HG03378 (cell line): Measurements from ENCODE around the gene IGFL1.
"Not testable (repeated sequence)": the region's sequence is repeated elsewhere in the genome, so short reads cannot be mapped to it uniquely, and the experiment has no call there.

ENCODE experiments used
- ATAC-seq: cut with Tn5 transposase; IDR thresholded peaks from one replicate; pipeline ENCODE4 v1.9.1; 2021; ENCODE audit warnings: mild to moderate bottlenecking, moderate library complexity; ENCODE audit not compliant: unreplicated experiment

IGFL1 gene

GRCh38 chr19:46221981-46222610, 7.4 kb upstream of the IGFL1 start:
- ATAC-seq, result no peak

- not testable (repeated sequence) for ATAC-seq
Measured at GRCh38 chr19:46223787-46224186, 5.8 kb upstream of the IGFL1 start.

GRCh38 chr19:46224773-46225172, 4.8 kb upstream of the IGFL1 start:
- no peak for ATAC-seq

- ATAC-seq, result no peak
Measured at GRCh38 chr19:46225558-46226004, 4.0 kb upstream of the IGFL1 start.

GRCh38 chr19:46226438-46226973, 3.0 kb upstream of the IGFL1 start:
- no peak for ATAC-seq

DNA sequence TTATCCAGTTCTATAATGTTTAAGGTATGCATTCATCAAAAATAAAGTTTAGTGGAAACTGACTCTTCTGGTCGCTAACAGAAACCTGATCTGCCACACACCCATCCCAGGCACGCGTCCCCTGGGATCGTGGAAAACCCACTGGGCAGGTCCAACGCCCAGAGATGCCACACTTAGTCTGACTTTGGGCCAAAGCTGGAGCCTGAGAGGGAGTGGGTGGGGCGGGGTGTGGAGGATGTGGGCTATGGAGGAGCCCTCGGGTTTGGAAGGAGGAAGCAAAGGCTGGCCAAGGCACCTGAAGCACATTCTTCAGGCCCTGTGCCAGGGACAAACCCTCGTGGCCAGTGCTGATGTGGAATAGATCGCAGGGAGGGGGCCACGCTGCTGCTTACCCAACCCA, 2.5 kb downstream of the IGFL1 start:
- no peak for ATAC-seq

- no peak for ATAC-seq
Measured at GRCh38 chr19:46232468-46232867, 2.9 kb downstream of the IGFL1 start.

- ATAC-seq, result no peak
Measured at GRCh38 chr19:46232938-46233621, 3.5 kb downstream of the IGFL1 start.

- ATAC-seq, result not testable (repeated sequence)
Measured at GRCh38 chr19:46233871-46234270, 4.3 kb downstream of the IGFL1 start.

DNA sequence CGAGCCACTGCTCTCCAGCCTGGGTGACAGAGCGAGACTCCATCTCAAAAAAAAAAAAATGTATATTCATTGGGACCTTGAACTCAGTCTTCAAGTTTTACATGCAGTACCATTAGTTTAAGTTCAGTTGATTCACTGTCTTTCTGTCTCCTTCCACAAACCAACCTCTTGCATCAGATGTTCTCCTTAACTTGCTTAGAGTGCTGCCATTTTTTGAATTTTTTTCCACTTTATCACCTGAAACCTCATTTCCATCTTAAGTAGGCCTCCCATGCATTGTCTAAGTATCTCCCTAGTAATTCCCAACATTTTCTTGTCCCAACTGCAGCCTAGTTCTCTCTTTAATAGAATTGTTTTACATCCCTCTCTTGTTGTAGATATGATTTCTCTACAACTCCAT, 8.6 kb downstream of the IGFL1 start:
- ATAC-seq, result not testable (repeated sequence)

GRCh38 chr19:46239193-46240024, 9.9 kb downstream of the IGFL1 start:
- ATAC-seq, result no peak

DNA sequence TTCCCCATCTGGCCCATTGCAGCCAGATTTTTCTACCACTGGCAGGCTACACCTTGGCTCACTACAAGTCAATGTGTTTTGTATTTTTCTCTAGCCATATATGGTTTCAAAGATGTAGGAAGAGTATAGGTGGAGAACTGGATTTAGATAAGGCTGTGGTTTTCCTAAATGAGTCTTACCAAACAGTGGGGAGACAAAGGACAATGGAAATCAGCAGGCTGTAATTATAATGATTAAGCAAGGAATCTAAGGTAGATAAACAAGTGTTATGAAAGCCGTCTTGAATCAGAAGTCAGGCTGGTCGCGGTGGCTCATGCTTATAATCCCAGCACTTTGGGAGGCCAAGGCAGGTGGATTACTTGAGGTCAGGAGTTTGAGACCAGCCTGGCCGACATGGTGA, 11.2 kb downstream of the IGFL1 start:
- ATAC-seq, result no peak

GRCh38 chr19:46241626-46242025, 12.1 kb downstream of the IGFL1 start:
- no peak for ATAC-seq

DNA sequence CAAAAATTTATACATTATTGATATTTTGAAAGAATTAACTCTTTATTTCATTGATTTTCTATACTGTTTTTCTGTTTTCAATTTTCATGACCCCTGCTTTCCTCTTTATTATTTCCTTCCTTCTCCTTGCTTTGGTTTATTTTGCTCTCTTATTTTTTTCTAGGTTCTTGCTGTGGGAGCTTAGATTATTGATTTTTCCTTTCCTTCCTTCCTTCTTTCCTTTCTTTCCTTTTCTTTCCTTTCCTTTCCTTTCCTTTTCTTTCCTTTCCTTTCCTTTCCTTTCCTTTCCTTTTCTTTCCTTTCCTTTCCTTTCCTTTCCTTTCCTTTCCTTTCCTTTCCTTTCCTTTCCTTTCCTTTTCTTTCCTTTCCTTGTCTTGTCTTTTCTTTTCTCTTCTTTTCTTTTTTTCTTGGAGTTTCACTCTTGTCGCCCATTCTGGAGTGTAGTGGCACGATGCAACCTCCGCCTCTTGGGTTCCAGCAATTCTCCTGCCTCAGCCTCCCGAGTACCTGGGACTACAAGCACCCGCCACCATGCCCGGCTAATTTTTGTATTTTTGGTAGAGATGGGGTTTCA, 13.6 kb downstream of the IGFL1 start:
- ATAC-seq, result not testable (repeated sequence)

DNA sequence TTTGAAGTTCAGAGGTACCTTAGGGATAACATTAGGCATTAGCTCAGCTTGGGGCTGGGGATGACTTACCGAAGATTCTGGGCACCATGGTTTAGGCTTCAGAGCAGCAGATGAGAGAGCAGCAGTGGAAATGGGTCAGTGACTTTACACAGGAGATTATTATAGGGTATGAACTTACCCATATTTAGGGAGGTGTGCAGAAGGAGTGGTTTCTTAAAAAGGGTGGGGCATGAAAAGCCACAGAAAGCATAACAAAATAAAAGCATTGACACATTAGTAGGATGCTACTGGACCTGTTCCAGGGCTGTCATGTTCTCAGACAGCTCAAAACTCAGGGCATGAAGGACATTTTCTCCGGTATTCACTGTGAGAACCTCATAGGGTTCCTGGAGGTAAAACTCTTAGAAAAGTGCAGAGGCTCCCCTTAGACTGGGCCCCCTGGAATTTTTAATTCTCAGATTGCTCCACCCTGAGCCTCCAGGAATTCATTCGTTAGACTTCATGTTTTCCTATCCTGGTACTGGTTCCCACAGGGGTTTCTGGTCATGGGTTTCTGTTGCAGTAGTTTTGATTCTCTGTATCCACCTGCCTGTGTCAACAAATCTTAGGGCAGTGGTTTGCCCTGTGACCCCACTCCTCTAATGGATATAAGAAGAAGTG, 20.7 kb downstream of the IGFL1 start:
- ATAC-seq, result no peak

GRCh38 chr19:46251416-46251815, 21.9 kb downstream of the IGFL1 start:
- ATAC-seq, result no peak

- no peak for ATAC-seq
Measured at GRCh38 chr19:46254776-46255175, 25.2 kb downstream of the IGFL1 start.

DNA sequence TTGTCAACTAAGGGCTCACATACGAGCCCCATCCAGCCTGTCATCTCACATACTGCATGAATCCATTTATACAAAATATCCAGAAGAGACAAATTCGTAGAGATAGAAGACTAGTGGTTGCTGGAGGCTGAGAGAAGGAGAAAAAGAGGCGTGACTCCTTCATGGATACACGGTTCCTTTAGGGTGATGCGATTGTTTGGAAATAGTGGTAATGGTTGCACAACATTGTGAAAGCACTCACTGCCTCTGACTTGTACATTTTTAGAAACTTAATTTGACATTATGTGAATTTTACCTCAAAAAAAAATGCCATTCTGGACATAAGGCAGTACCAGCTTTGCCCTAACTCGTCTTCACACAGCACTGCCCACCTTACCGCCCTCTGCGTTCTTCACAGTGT, 27.3 kb downstream of the IGFL1 start:
- ATAC-seq, result no peak

GRCh38 chr19:46261501-46261900, 32.0 kb downstream of the IGFL1 start:
- not testable (repeated sequence) for ATAC-seq

DNA sequence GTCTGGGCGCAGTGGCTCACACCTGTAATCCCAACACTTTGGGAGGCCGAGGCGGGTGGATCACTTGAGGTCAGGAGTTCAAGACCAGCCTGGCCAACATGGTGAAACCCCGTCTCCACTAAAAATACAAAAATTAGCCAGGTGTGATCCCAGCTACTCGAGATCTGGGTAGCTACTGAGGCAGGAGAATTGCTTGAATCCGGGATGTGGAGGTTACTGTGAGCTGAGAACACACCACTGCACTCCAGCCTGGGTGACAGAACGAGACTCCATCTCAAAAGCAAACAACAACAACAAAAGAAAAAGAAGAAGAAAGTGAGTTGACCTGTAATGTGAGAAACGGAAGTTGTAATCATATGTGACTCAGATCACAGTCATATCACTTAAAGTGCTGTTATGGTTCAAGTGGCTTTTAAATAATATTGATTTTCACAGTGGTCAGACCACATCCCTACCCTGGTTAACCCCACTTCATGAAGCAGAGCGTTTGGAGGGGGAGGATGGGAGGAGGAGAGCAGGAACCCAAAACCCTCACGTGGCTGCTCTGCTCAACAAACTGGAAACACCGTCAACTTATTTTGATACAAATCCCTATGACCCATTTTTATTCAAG, 33.2 kb downstream of the IGFL1 start:
- not testable (repeated sequence) for ATAC-seq
